Measurements from ENCODE around the gene EFNA5. TPM values are rescaled to one million over a fixed set of nuclear protein-coding genes. Genes with fewer than 3 reads are reported as not detected.

The EFNA5 gene
- total RNA-seq, 4 donors from 2014 or later, result 21.3 to 47.0 (median 29.3) TPM

DNA sequence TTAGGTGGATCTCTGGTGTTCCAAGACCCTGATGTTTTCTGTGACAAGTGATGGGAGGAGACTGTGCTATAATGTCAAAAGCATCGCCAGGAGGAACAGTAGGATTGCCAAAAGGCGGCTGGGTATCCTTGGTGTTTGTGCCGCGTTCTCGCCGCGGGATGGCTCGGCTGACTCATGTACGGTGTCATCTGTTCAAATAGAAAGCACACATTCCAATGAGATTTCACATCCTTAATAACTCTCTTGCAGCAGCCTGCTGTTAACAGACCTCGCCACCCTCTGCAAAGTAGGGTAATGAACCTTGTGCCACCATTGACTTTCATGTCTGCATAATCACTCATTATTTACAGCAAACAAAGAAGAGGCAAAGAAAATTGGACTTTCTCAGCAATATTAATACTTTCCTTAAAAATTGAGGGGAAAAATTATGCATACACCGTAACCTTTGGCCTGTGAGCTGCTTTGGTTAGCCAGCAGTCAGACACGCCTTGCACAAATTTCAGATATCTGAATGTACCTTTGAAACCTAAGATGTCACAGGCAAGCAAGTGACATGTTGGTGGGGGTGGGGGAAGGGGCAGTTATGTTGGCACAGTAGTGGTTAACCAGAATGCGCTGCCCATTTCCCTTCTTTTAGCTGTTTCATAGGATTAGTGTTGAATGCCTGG lies 289.4 kb downstream of the EFNA5 start:
- no peak for DNase-seq (ENCODE audit: low spot score in 2 of 2)
- TF ChIP-seq POLR2A (IDR thresholded peaks at IDR 0.05), result no peak
- TF ChIP-seq POLR2AphosphoS5 (IDR thresholded peaks at IDR 0.05), result no peak
- TF ChIP-seq, protein P1, sequence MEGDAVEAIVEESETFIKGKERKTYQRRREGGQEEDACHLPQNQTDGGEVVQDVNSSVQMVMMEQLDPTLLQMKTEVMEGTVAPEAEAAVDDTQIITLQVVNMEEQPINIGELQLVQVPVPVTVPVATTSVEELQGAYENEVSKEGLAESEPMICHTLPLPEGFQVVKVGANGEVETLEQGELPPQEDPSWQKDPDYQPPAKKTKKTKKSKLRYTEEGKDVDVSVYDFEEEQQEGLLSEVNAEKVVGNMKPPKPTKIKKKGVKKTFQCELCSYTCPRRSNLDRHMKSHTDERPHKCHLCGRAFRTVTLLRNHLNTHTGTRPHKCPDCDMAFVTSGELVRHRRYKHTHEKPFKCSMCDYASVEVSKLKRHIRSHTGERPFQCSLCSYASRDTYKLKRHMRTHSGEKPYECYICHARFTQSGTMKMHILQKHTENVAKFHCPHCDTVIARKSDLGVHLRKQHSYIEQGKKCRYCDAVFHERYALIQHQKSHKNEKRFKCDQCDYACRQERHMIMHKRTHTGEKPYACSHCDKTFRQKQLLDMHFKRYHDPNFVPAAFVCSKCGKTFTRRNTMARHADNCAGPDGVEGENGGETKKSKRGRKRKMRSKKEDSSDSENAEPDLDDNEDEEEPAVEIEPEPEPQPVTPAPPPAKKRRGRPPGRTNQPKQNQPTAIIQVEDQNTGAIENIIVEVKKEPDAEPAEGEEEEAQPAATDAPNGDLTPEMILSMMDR (IDR thresholded peaks at IDR 0.05), result no peak
- TF ChIP-seq EP300 (IDR thresholded peaks at IDR 0.05), result no peak
- Histone ChIP-seq H3K27ac (no peak overlapping the region), H3K4me1 (peaks cover 7% of the 10 kb centered on the region), H3K9me3 (no peaks in the 10 kb centered on the region), H3K27me3 (no peaks in the 10 kb centered on the region), H3K36me3 (peaks cover 2% of the 10 kb centered on the region), H3K4me3 (no peak overlapping the region)
- WGBS, result 93% methylated on average over 13 of the region's 13 CpGs

DNA sequence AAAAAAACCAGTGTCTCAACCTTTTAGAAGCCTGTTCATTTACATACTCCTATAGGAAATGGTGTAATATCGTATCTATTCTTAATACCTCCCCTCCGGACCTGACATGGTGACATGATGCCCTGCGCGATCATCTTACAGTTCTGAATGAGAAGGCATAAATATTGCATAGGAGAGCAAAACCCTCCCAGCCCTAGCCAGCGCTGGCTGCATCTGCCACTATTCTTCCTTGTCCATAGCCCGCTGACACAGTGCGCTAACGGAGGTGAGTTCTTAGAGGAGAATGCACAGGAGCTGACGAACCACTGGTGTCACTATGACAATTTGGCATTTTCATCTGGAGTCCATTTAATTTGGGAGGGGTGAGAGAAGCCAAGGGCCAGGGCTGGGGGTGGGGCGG lies 290.1 kb downstream of the EFNA5 start:
- H3K9me3 ChIP-seq, result no peaks in the 10 kb centered on the region
- H3K4me1 ChIP-seq, result peaks cover 7% of the 10 kb centered on the region
- H3K36me3 ChIP-seq, result peaks cover 2% of the 10 kb centered on the region
- TF ChIP-seq, protein P1 (IDR thresholded peaks at IDR 0.05), result no peak
- TF ChIP-seq EP300 (IDR thresholded peaks at IDR 0.05) (no peak), POLR2AphosphoS5 (IDR thresholded peaks at IDR 0.05) (no peak), POLR2A (IDR thresholded peaks at IDR 0.05) (no peak)
- H3K4me3 ChIP-seq, result no peak overlapping the region
- H3K27ac ChIP-seq, result no peak overlapping the region
- 92% methylated on average over 10 of the region's 10 CpGs for WGBS
- no peak for DNase-seq (ENCODE audit: low spot score in 2 of 2)
- no peaks in the 10 kb centered on the region for H3K27me3 ChIP-seq

DNA sequence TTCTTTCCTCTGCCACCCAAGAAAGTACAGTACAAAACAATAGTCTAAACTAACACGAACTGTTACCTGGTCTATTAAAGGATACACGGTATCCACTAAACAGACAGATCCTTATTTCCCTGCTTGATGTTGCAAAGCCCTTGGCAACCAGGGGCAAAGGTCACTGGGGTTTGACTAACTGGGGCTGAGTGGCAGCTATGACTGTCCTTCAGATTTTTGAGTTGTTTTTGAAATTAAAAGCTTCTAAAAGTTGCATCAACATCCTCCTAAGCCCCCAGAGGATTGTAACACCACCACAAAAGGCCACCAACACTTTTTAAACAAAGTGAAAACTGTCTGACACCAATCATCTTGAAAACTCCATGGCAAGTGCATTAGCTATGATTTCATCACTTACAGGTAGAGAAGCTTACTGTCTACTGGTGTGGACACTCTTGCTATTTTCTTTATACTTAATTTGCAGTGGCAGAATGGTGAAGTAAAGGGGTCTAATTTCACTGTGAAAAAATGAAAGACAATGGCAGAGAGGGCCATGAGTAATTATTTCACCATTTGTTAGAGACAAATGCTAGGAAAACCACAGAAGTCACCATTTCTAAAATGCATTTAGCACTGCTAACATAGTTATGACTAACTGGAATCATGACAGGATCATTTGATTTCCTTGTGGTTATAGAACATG lies 292.4 kb downstream of the EFNA5 start:
- no peaks in the 10 kb centered on the region for H3K9me3 ChIP-seq
- H3K4me1 ChIP-seq, result peaks cover 7% of the 10 kb centered on the region
- 96% methylated on average over 2 of the region's 2 CpGs for WGBS
- no peak overlapping the region for H3K27ac ChIP-seq
- no peak for DNase-seq (ENCODE audit: low spot score in 2 of 2)
- H3K27me3 ChIP-seq, result no peaks in the 10 kb centered on the region
- peaks cover 2% of the 10 kb centered on the region for H3K36me3 ChIP-seq
- TF ChIP-seq POLR2A (IDR thresholded peaks at IDR 0.05), result no peak
- TF ChIP-seq, protein P1 (IDR thresholded peaks at IDR 0.05), result no peak
- no peak for TF ChIP-seq EP300 (IDR thresholded peaks at IDR 0.05)
- TF ChIP-seq POLR2AphosphoS5 (IDR thresholded peaks at IDR 0.05), result no peak
- no peak overlapping the region for H3K4me3 ChIP-seq

DNA sequence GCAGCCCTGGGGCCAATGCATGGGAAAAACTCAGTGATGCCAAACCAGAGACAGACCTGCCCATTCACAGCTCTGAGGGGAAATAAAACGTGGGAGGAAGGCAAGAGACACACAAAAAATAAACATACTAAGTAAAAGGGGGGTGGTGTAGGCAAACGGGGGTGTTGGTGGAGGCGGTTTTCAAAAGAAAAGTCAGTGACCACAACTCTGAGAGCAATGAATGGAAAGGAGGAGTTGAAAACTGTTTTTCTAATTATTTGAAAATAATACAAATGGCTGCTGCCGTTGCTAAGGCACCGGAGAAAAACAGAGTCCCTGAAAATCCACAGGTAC lies 293.5 kb downstream of the EFNA5 start:
- H3K36me3 ChIP-seq, result peaks cover 2% of the 10 kb centered on the region
- peaks cover 7% of the 10 kb centered on the region for H3K4me1 ChIP-seq
- 82% methylated on average over 5 of the region's 5 CpGs for WGBS

More for the DNA sequence above, 293.5 kb downstream of the EFNA5 start:
- H3K4me3 ChIP-seq, result no peak overlapping the region
- no peak overlapping the region for H3K27ac ChIP-seq
- no peak for DNase-seq (ENCODE audit: low spot score in 2 of 2)
- H3K27me3 ChIP-seq, result no peaks in the 10 kb centered on the region
- no peaks in the 10 kb centered on the region for H3K9me3 ChIP-seq
- TF ChIP-seq, protein P1 (IDR thresholded peaks at IDR 0.05), result no peak
- TF ChIP-seq POLR2AphosphoS5 (IDR thresholded peaks at IDR 0.05) (no peak), EP300 (IDR thresholded peaks at IDR 0.05) (no peak), POLR2A (IDR thresholded peaks at IDR 0.05) (no peak)

Data from suprapubic skin (tissue), 4 donors.